Stimulated activated CD4-positive, alpha-beta T cell treated with anti-CD3 and anti-CD28 coated beads, Interleukin-15, amount 100 ng/mL, for 1 hour (primary cell): ENCODE measurements around the gene MMP19.
"Not testable (repeated sequence)": the region's sequence is repeated elsewhere in the genome, so short reads cannot be mapped to it uniquely, and the experiment has no call there.

ENCODE experiments used
- DNase-seq, 2 donors: peaks; one replicate each; pipeline ENCODE4 v3.0.0-alpha.2; 2020; ENCODE audit warnings: low read depth in 1 of 2, low spot score in 1 of 2

The MMP19 gene

GRCh38 chr12:55843431-55843830 lies 695 bp upstream of the MMP19 start:
- DNase-seq = no peak

GRCh38 chr12:55840581-55841351 lies 2.0 kb downstream of the MMP19 start:
- no peak for DNase-seq

GRCh38 chr12:55839345-55840140 lies 3.2 kb downstream of the MMP19 start:
- DNase-seq = no peak

- no peak for DNase-seq
These were observed 4.4 kb downstream of the MMP19 start for GRCh38 chr12:55838361-55838760.

GRCh38 chr12:55834400-55834799 lies 8.3 kb downstream of the MMP19 start:
- not testable (repeated sequence) for DNase-seq

DNA sequence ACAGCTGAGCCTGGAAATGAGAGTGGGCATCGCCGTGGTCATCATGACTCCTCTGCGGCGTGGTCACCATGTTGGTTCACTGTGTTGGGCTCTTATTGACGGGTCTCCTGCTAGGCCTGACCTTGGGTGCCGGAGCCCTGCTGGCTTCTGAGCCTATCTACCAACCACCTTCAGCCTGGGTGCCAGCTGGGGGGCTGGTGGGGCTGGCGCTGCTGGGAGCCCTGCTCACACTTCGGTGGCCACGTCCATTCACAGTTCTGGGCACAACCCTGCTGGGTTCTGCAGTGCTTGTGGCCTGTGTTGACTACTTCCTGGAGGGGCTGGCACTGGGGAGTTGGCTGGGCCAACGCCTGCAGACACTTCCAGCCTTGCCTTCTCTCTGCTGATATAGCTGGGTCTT lies 9.7 kb downstream of the MMP19 start:
- no peak for DNase-seq

- no peak for DNase-seq
These were observed 11.3 kb downstream of the MMP19 start for GRCh38 chr12:55831447-55831815.

DNA sequence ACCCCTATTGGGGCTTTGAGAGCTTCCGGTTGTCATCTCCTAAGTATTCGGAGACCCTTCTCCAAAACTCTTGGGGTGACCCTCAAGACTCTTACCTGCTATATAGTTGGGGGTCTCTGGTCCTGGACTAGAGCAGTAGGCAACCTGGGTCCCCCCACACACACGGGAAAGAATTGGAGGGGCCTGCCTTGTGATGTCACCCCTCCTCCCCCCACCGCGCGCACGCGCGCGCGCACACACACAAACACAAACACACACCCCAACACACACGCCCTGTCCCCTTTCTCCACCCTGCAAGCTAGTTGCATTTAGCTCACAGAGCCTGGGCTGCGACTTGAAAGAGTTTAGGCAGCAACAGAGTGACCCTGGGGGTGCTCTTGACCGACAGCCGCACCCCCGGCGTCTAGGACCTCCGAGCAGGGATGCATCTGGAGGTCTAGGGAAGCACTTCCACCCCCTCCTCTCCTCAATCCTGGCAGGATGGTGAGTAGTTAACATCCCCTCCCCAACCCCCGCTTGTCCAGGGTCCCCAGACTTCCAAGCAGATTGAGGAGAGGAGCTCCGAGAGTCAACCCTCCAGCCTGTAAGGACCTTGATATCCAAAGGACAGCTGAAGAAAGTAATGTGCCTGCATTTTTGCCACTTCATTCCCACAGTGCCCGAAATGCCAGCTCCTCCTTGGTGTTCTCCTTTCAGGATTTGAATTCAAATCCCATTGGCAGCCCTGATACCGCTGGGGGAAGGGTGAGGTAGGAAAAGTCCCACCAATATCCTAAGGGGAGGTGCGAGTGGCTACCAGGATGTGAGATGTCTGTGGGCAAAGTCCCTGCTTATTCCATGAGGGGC lies 11.9 kb downstream of the MMP19 start:
- peak; percentile 14 to 37 for DNase-seq

DNA sequence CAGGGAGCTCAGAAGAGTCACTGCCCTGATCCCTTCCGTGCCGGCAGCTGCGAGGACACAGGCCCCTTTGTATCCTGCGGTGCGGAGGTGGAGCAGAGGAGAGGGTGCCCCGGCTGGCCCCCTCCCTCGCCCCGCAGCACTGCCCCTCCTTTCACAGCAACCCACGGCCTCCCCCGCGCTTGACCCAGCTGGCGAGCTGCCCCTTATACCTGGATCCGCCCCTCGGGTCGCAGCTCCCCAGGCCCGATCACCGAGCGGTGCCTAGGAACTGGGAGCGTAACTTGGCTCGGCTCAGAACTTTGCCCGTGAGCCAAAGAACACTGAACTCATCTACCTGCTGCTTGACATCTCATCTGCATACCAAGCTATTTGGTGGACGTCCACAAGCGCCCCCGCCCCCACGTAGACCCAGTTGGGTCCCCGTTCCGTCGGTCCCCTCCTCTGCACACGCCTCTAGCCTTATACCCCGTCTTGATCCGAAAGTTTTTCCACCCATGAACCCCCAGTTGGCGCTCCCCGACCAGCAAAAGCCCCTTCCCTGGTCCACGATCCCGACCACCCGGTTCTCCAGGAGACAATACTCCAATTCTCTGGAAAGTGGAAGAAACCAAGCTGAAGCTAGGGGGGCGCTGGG lies 12.7 kb downstream of the MMP19 start:
- DNase-seq = peak in 1 of 2 donors; percentile 20

DNA sequence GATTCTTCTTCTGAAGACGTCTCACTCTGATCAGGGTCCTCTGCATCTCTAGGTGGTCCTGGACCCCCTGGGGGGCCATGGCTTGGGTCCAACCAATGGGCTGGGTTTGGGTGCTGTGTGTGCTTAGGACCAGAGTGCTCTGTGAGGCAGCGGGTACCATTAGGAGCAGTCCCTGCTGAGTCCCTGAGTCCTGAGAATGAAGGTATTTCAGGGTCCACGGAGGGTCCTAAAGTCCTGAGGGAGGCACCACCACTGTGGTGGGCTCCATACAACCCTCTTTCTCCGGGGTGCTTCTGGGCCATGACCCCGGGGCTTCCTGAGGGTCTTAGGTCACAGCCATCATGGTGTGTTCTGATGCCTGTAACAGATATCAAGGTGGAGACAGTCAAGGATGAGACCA lies 14.4 kb downstream of the MMP19 start:
- DNase-seq = no peak

- no peak for DNase-seq
These were observed 14.9 kb downstream of the MMP19 start for GRCh38 chr12:55827806-55828205.

GRCh38 chr12:55824726-55825125 lies 18.0 kb downstream of the MMP19 start:
- DNase-seq = no peak

DNA sequence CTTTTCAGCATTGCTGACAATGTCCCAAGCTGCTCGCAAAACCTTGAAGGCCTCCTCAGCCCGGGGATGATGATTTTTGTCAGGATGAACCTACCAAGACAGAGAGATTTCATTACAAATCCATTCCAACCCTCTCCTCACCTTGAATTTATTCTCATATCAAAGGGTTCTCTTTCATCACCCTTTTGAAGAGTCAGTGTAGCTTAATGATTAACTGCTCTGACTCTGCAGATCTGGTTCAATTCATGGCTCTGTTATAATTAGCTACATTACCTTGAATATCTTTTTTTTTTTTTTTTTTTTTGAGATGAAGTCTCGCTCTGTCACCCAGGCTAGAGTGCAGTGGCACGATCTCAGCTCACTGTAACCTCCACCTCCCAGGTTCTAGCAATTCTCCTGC lies 19.3 kb downstream of the MMP19 start:
- DNase-seq = no peak

DNA sequence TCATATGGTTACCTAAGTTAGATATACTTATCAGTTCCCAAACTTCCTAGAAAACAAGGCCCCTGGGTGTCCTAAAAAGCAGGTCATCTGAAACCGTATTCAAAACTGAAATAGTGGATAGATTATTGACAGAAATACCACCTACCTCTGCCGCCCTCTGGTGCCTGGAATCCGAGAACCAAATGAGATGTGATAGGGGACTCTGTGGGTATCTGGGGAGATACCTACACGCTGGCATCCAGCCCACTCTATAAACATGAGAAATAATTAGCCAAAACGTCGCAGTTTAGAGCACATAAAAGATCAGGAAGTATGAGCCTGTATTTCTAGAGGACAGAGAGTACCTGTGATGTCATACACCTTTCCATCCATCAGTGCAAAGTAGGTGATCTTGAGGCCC lies 20.5 kb downstream of the MMP19 start:
- DNase-seq = no peak

GRCh38 chr12:55820679-55821078 lies 22.1 kb downstream of the MMP19 start:
- no peak for DNase-seq

GRCh38 chr12:55818886-55819285 lies 23.9 kb downstream of the MMP19 start:
- no peak for DNase-seq

DNA sequence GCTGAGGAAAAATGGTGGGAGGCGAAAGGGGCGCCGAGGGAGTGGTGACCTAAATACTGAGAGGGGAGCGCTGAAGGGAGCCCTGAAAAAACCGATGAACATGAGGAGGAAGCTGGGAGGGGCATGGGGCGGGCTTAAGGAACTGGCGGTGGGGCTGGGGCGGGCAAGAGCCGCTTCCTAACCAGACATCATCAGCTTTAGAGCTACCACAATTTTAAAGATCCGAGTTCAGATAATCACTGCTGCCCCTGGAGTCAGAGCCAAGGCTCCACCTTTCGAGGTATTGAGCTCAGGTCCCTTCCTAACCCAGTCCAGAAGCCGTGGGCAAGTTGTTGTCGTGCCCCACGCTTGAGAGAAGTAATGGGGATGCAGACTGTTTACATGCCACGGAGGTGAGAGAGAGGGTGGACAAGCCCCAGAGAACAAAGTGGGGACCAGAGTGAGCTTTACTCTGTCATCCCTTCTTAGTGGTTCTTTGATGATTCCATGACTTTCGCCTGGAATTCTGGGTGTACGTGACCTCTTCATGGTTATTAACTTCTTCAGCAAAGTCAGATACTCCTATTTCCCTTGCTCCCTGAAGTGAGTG lies 24.5 kb downstream of the MMP19 start:
- DNase-seq = no peak

GRCh38 chr12:55817345-55818139 lies 25.2 kb downstream of the MMP19 start, which contains the start of the genes ORMDL2 and SARNP:
TSS of gene ORMDL2 (plus strand) at chr12:55818041. CDS start at chr12:55819000, 959 bp downstream.
TSS of gene SARNP (minus strand) at chr12:55817724. CDS start at chr12:55817701, 23 bp downstream.
- DNase-seq = peak; percentile 83 to 91

- no peak for DNase-seq
These were observed 25.8 kb downstream of the MMP19 start for GRCh38 chr12:55816881-55817344.

DNA sequence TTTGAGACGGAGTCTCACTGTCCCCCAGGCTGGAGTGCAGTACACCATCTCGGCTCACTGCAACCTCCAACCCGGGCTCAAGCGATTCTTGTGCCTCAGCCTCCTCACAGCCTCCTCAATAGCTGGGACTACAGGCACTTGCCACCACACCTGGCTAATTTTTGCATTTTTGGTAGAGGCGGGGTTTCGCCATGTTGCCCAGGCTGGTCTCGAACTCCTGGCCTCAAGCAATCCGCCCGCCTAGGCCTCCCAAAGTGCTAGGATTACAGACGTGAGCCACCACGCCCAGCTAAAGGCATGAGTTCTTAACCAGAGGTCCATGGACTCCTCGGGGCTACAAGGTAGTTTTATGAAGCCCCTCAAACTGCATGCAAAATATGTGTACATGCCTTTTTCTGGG lies 27.3 kb downstream of the MMP19 start:
- no peak for DNase-seq
